HEK293 (cell line): ENCODE results near the gene FRAS1.
"Not testable (repeated sequence)": the region's sequence is repeated elsewhere in the genome, so short reads cannot be mapped to it uniquely, and the experiment has no call there.

Experiments used
- CTCF ChIA-PET: fragments of 350-600 bp; formaldehyde crosslinking; extraction: SDS; loops from one replicate; lab custom pipeline; 2021; ENCODE audit warnings: antibody characterized with exemption; lab: Yijun Ruan, JAX
- POLR2A ChIA-PET: fragments of 300-600 bp; formaldehyde crosslinking; extraction: SDS; loops from one replicate; lab custom pipeline; 2020; ENCODE audit warnings: antibody characterized with exemption, inconsistent platforms; lab: Yijun Ruan, JAX
- H3K27ac ChIP-seq: fragments of 200-500 bp; sonication (Bioruptor generic); 2 replicates; pipeline ENCODE4 v1.5.1; 2014; ENCODE audit warnings: low read depth, low read length, control low read depth, inconsistent platforms; ENCODE audit errors: extremely low read depth
- H3K36me3 ChIP-seq, 2 experiments: fragments of 200-500 bp in 1 of 2; sonication (Bioruptor generic) in 1 of 2; 1 replicate in 1 of 2; 2 replicates in 1 of 2; pipeline ENCODE4 v1.5.1; 2014 to 2017; ENCODE audit warnings: inconsistent platforms in 2 of 2, low read length in 2 of 2; ENCODE audit not compliant: control insufficient read depth in 2 of 2, insufficient read depth in 1 of 2
- H3K4me1 ChIP-seq: fragments of 200-500 bp; sonication (Bioruptor generic); 2 replicates; pipeline ENCODE4 v1.5.1; 2014; ENCODE audit warnings: mild to moderate bottlenecking, low read length, inconsistent platforms; ENCODE audit not compliant: control insufficient read depth, insufficient read depth
- H3K4me3 ChIP-seq: 2 replicates; pipeline ENCODE4 v1.5.1; 2011; ENCODE audit warnings: low read depth, mild to moderate bottlenecking, control low read depth, low read length, moderate library complexity
- H3K9me3 ChIP-seq: fragments of 200-500 bp; sonication (Bioruptor generic); 2 replicates; pipeline ENCODE4 v1.5.1; 2014; ENCODE audit warnings: low read depth, low read length, inconsistent platforms; ENCODE audit not compliant: control insufficient read depth, insufficient read depth
- GLIS1 ChIP-seq: fragments of 450-650 bp; formaldehyde crosslinking; IDR thresholded peaks from 2 replicates; pipeline ENCODE4 v1.5.1; 2016; ENCODE audit warnings: missing biosample characterization, missing genetic modification characterization
- MZF1 ChIP-seq: fragments of 450-650 bp; formaldehyde crosslinking; IDR thresholded peaks from 2 replicates; pipeline ENCODE4 v1.5.1; 2017; ENCODE audit warnings: missing biosample characterization, missing genetic modification characterization, borderline replicate concordance
- PRDM1 ChIP-seq: fragments of 450-650 bp; formaldehyde crosslinking; IDR thresholded peaks from 2 replicates; pipeline ENCODE4; 2016; ENCODE audit warnings: missing biosample characterization, missing genetic modification characterization
- SCRT1 ChIP-seq: fragments of 450-650 bp; formaldehyde crosslinking; IDR thresholded peaks from 2 replicates; pipeline ENCODE4 v1.5.1; 2016; ENCODE audit warnings: missing biosample characterization, missing genetic modification characterization, borderline replicate concordance
- SCRT2 ChIP-seq: fragments of 450-650 bp; formaldehyde crosslinking; IDR thresholded peaks from 2 replicates; pipeline ENCODE4 v1.5.1; 2016; ENCODE audit warnings: missing biosample characterization, missing genetic modification characterization
- SETDB1 ChIP-seq: IDR thresholded peaks from one replicate; pipeline ENCODE4 v1.6.1; 2017; ENCODE audit warnings: mild to moderate bottlenecking, low read length, moderate library complexity, mixed read lengths; ENCODE audit not compliant: insufficient read length
- ZBTB21 ChIP-seq: fragments of 450-650 bp; formaldehyde crosslinking; IDR thresholded peaks from 2 replicates; pipeline ENCODE4 v1.5.1; 2017; ENCODE audit warnings: missing biosample characterization, missing genetic modification characterization
- ZBTB6 ChIP-seq: fragments of 450-650 bp; formaldehyde crosslinking; IDR thresholded peaks from 2 replicates; pipeline ENCODE4 v1.5.1; 2017; ENCODE audit warnings: missing biosample characterization, missing genetic modification characterization
- ZNF132 ChIP-seq: fragments of 450-650 bp; formaldehyde crosslinking; IDR thresholded peaks from 2 replicates; pipeline ENCODE4 v1.5.1; 2017; ENCODE audit warnings: missing biosample characterization, missing genetic modification characterization, borderline replicate concordance
- ZNF133 ChIP-seq: fragments of 450-650 bp; formaldehyde crosslinking; IDR thresholded peaks from 2 replicates; pipeline ENCODE4 v1.5.1; 2016; ENCODE audit warnings: missing biosample characterization, missing genetic modification characterization
- ZNF138 ChIP-seq: fragments of 450-650 bp; formaldehyde crosslinking; IDR thresholded peaks from 2 replicates; pipeline ENCODE4 v1.5.1; 2016; ENCODE audit warnings: missing biosample characterization, missing genetic modification characterization, borderline replicate concordance
- ZNF274 ChIP-seq, 2 experiments: fragments of 200-500 bp in 1 of 2; fragments of 450-650 bp in 1 of 2; sonication (Bioruptor generic) in 1 of 2; formaldehyde crosslinking in 1 of 2; IDR thresholded peaks; 2 replicates each; pipeline versions ENCODE4 v1.5.1 to v1.6.1; 2014 to 2016; ENCODE audit warnings: borderline replicate concordance in 1 of 2, inconsistent platforms in 1 of 2, low read length in 1 of 2, missing biosample characterization in 1 of 2, missing genetic modification characterization in 1 of 2
- ZNF280C ChIP-seq: fragments of 450-650 bp; formaldehyde crosslinking; IDR thresholded peaks from 2 replicates; pipeline ENCODE4 v1.5.1; 2016; ENCODE audit warnings: missing biosample characterization, missing genetic modification characterization
- ZNF280D ChIP-seq: fragments of 450-650 bp; formaldehyde crosslinking; IDR thresholded peaks from 2 replicates; pipeline ENCODE4 v1.5.1; 2016; ENCODE audit warnings: missing biosample characterization, missing genetic modification characterization
- ZNF677 ChIP-seq: fragments of 450-650 bp; IDR thresholded peaks from 2 replicates; pipeline ENCODE4 v1.5.0; 2018; ENCODE audit warnings: missing biosample characterization, mild to moderate bottlenecking, missing genetic modification characterization, moderate library complexity
- ZNF701 ChIP-seq: fragments of 450-650 bp; formaldehyde crosslinking; IDR thresholded peaks from 2 replicates; pipeline ENCODE4 v1.5.1; 2016; ENCODE audit warnings: missing biosample characterization, missing genetic modification characterization
- ZNF776 ChIP-seq: fragments of 450-650 bp; formaldehyde crosslinking; IDR thresholded peaks from 2 replicates; pipeline ENCODE4 v1.5.0; 2017; ENCODE audit warnings: missing biosample characterization, missing genetic modification characterization, borderline replicate concordance
- ZNF837 ChIP-seq: fragments of 450-650 bp; formaldehyde crosslinking; IDR thresholded peaks from 2 replicates; pipeline ENCODE4 v1.5.1; 2016; ENCODE audit warnings: missing biosample characterization, missing genetic modification characterization

The FRAS1 gene

GRCh38 chr4:78298618-78299017 is 241.5 kb downstream of the FRAS1 start:
- no peak overlapping the region for H3K27ac ChIP-seq
- H3K9me3 ChIP-seq, result no peaks in the 10 kb centered on the region
- TF ChIP-seq GLIS1 (tag by site-specific recombination), result no peak
- no peak for TF ChIP-seq ZNF677 (tag by site-specific recombination)
- no peak for TF ChIP-seq ZNF133 (tag by site-specific recombination)
- TF ChIP-seq ZBTB21 (tag by site-specific recombination), result no peak
- TF ChIP-seq ZNF274 (IDR thresholded peaks at IDR 0.05; ENCODE audit: low read length), result no peak
- no peak for TF ChIP-seq ZNF274 (tag by site-specific recombination; IDR thresholded peaks at IDR 0.05; ENCODE audit: borderline replicate concordance)
- no peak for TF ChIP-seq ZNF701 (tag by site-specific recombination)
- TF ChIP-seq MZF1, result no peak
- TF ChIP-seq ZNF280D (tag by site-specific recombination), result no peak
- no peak for TF ChIP-seq ZNF280C (tag by site-specific recombination)
- TF ChIP-seq ZNF132 (tag by site-specific recombination), result no peak
- TF ChIP-seq ZNF138 (tag by site-specific recombination), result no peak
- no peak for TF ChIP-seq ZNF837 (tag by site-specific recombination)
- no peaks in the 10 kb centered on the region for H3K36me3 ChIP-seq
- H3K4me1 ChIP-seq, result no peaks in the 10 kb centered on the region
- no peak overlapping the region for H3K4me3 ChIP-seq
- ChIA-PET CTCF (interaction anchor here (0.6 kb wide), 1 partner anchor 13 kb away, joined by 4 read pairs; no protein-coding TSS in a partner anchor), POLR2A (no interaction called here)

- no peaks in the 10 kb centered on the region for H3K4me1 ChIP-seq
- ChIA-PET CTCF (interaction anchor here (0.8 kb wide), 1 partner anchor 62 kb away, joined by 5 read pairs; no protein-coding TSS in a partner anchor), POLR2A (no interaction called here)
- H3K27ac ChIP-seq, result no peak overlapping the region
- H3K9me3 ChIP-seq, result no peaks in the 10 kb centered on the region
- no peaks in the 10 kb centered on the region for H3K36me3 ChIP-seq
- no peak for TF ChIP-seq ZNF701 (tag by site-specific recombination)
- TF ChIP-seq SCRT1, result peak; percentile 45; the same call in 1 of the 2 replicates
- no peak for TF ChIP-seq ZNF776 (tag by site-specific recombination)
- no peak for TF ChIP-seq SETDB1
- TF ChIP-seq SCRT2 (tag by site-specific recombination), result peak; percentile 86
- peak; percentile 31; the same call in 1 of the 2 replicates for TF ChIP-seq PRDM1 (tag by site-specific recombination)
- no peak for TF ChIP-seq ZBTB6 (tag by site-specific recombination)
- H3K4me3 ChIP-seq, result no peak overlapping the region
Observed at GRCh38 chr4:78299565-78299972, 242.4 kb downstream of the FRAS1 start.

GRCh38 chr4:78307263-78307662 is 250.1 kb downstream of the FRAS1 start:
- H3K9me3 ChIP-seq, CTCF ChIA-PET, H3K27ac ChIP-seq, POLR2A ChIA-PET, H3K4me1 ChIP-seq, H3K4me3 ChIP-seq: not testable (repeated sequence)
- peaks cover 0 to 14% of the 10 kb centered on the region in 2 experiments; a peak in 1 of 3 replicates for H3K36me3 ChIP-seq
